ENCODE measurements around the gene CTNNBL1.

DNA sequence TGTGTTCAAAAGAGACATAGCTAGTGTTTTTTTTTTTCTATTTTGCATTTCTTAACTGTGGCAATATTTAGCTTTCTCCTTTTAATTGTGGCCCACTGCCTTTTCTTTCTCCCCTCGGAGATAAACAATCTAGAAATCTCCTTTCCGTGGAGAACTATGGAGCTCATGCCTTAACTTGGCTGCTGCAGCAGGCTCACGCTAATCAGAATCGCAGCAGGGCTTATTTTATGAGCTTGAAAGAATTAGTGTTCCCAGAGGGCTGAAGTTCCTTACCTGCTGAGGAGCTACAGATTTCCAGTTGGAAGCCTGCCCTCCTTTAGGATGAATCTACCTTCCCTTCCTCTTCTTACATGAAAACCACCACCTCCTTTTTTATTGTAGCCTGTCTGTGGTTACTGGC is 35.6 kb downstream of the CTNNBL1 start:
- TF ChIP-seq, protein P1, sequence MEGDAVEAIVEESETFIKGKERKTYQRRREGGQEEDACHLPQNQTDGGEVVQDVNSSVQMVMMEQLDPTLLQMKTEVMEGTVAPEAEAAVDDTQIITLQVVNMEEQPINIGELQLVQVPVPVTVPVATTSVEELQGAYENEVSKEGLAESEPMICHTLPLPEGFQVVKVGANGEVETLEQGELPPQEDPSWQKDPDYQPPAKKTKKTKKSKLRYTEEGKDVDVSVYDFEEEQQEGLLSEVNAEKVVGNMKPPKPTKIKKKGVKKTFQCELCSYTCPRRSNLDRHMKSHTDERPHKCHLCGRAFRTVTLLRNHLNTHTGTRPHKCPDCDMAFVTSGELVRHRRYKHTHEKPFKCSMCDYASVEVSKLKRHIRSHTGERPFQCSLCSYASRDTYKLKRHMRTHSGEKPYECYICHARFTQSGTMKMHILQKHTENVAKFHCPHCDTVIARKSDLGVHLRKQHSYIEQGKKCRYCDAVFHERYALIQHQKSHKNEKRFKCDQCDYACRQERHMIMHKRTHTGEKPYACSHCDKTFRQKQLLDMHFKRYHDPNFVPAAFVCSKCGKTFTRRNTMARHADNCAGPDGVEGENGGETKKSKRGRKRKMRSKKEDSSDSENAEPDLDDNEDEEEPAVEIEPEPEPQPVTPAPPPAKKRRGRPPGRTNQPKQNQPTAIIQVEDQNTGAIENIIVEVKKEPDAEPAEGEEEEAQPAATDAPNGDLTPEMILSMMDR (IDR thresholded peaks at IDR 0.05) = no peak
- no peak for TF ChIP-seq POLR2A (IDR thresholded peaks at IDR 0.05)

All from heart left ventricle (tissue), 13 donors.